Lower lobe of right lung (tissue), 2 donors: Measurements from ENCODE around the gene BMP2K. TPM values are rescaled to one million over a fixed set of nuclear protein-coding genes. Genes with fewer than 3 reads are reported as not detected.

Experiments used
- ATAC-seq, 2 donors: fragments of 200-7000 bp; cut with Tn5 transposase; one replicate each; pipeline ENCODE4 v1.9.1; 2020 to 2022; ENCODE audit warnings: mild to moderate bottlenecking in 2 of 2, moderate library complexity in 2 of 2
- DNase-seq: peaks from one replicate; pipeline ENCODE4 v3.0.0-alpha.2; 2020
- H3K27ac ChIP-seq: fragments of 200-600 bp; one replicate; pipeline ENCODE4 v1.8.0; 2022
- H3K27me3 ChIP-seq: fragments of 200-600 bp; one replicate; pipeline ENCODE4 v1.8.0; 2022; ENCODE audit warnings: low read depth
- H3K36me3 ChIP-seq: fragments of 200-600 bp; one replicate; pipeline ENCODE4 v1.8.0; 2022; ENCODE audit warnings: mild to moderate bottlenecking
- H3K4me1 ChIP-seq: fragments of 200-600 bp; one replicate; pipeline ENCODE4 v1.8.0; 2022
- H3K4me3 ChIP-seq: fragments of 200-600 bp; one replicate; pipeline ENCODE4 v1.8.0; 2022; ENCODE audit warnings: mild to moderate bottlenecking
- H3K9me3 ChIP-seq: fragments of 200-600 bp; one replicate; pipeline ENCODE4 v1.8.0; 2022
- intact Hi-C: fragments of 100-400 bp; cut with DNase I; formaldehyde crosslinking; loops from one replicate; pipeline ENCODE4 v1.11.0; 2022
- total RNA-seq: library from RNA; stranded (reverse); fragmentation: NEBNext Ultra II Directional; extraction: Animal tissue kit (Norgen Biotek cat#: 25700); gene quantifications from one replicate; pipeline ENCODE4 v1.2.1, GENCODE V29; 2021
- TF ChIP-seq, protein P1 (sequence below): fragments of 200-600 bp; IDR thresholded peaks from one replicate; pipeline ENCODE4 v1.8.0; 2022; ENCODE audit warnings: antibody characterized with exemption, mild to moderate bottlenecking
- donor health status: DM: no; HTN: yes; CAD: no; lungs with severe emphysema.

Gene BMP2K
- total RNA-seq, 1 donor from 2014 or later = 48.9 TPM

DNA sequence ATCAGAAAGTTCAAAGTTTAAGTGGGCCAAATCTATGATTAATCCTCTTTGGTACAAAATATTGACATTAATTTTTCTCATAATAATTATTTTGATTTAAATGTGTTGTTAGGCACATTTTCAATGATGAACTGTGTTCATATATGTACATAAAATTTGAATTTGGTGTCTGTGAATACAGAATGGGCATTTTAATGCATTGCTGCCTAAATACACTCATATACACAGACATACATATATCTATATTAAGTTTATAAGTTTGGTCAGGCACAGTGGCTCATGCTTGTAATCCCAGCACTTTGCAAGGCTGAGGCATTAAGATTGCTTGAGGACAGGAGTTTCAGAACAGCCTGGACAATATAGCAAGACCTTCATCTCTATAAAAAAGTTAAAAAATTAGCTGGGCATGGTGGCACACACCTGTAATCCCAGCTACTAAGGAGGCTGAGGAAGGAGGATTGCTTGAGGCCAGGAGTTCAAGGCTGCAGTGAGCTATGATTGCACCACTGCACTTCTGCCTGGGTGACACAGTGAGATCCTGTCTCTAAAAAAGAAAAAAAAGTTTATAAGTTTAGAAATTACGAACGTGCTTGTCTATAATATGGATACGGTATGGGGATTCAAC is 12.3 kb upstream of the BMP2K start:
- no peak for ATAC-seq
- intact Hi-C loops = no loop called here
- TF ChIP-seq, protein P1, sequence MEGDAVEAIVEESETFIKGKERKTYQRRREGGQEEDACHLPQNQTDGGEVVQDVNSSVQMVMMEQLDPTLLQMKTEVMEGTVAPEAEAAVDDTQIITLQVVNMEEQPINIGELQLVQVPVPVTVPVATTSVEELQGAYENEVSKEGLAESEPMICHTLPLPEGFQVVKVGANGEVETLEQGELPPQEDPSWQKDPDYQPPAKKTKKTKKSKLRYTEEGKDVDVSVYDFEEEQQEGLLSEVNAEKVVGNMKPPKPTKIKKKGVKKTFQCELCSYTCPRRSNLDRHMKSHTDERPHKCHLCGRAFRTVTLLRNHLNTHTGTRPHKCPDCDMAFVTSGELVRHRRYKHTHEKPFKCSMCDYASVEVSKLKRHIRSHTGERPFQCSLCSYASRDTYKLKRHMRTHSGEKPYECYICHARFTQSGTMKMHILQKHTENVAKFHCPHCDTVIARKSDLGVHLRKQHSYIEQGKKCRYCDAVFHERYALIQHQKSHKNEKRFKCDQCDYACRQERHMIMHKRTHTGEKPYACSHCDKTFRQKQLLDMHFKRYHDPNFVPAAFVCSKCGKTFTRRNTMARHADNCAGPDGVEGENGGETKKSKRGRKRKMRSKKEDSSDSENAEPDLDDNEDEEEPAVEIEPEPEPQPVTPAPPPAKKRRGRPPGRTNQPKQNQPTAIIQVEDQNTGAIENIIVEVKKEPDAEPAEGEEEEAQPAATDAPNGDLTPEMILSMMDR = no peak

DNA sequence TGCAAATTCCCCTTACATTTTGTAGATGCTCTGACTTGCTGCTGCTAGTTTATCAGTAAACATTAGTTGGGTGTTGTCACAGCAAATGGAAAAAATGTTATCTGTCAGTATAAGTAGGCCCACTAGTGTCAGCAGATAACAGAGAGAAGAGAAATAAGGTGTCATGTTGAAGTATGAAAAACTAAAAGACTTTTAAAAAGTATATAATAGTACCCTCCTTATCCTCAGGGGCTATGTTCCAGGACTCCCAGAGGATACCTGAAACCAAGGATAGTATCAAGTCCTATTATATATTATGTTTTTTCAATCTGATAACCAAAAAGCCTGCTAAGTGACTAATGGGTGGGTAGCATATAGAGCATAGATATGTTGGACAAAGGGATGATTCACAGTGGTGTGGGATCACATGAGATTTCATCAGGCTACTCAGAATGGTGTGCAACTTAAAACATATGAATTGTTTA is 11.6 kb upstream of the BMP2K start:
- ATAC-seq = no peak
- TF ChIP-seq, protein P1 = no peak
- intact Hi-C loops = no loop called here

More for the DNA sequence above, 12.3 kb upstream of the BMP2K start:
- no peak overlapping the region for H3K27ac ChIP-seq
- H3K27me3 ChIP-seq = no peaks in the 10 kb centered on the region
- DNase-seq = no peak
- no peaks in the 10 kb centered on the region for H3K9me3 ChIP-seq
- H3K4me3 ChIP-seq = no peak overlapping the region
- H3K36me3 ChIP-seq = no peaks in the 10 kb centered on the region
- H3K4me1 ChIP-seq = peaks cover 10% of the 10 kb centered on the region

DNA sequence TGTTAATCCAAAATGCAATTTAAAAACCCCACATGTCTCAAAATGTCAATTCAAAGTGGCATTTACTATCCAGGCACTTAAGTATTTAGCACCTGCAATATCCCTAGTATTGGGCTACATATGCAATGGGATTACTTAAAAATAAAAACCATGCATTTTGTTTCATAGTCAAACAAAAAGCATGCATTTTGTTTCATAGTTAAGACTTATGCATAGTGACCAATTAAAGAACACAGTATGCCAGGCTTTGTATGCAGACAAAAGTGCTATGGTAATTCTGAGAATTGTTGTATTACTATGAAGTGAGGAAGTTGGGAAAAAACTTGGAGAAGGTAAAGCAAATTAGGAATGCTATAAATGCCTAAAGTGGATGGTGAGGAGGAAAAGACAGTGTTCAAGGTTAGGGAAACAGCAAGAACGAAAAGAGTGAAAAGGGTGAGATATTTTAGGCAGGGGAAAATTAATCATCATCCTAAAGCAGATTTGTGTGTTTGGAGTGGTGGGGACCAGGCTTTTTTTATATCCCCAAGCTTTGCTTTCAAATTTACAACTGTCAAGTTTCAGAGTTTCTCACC is 10.6 kb upstream of the BMP2K start:
- Histone ChIP-seq H3K36me3 (no peaks in the 10 kb centered on the region), H3K27ac (no peak overlapping the region), H3K4me3 (no peak overlapping the region), H3K4me1 (peaks cover 10% of the 10 kb centered on the region), H3K9me3 (no peaks in the 10 kb centered on the region), H3K27me3 (no peaks in the 10 kb centered on the region)
- no peak for DNase-seq
- TF ChIP-seq, protein P1 = no peak
- intact Hi-C loops = no loop called here
- no peak for ATAC-seq

More for the DNA sequence above, 11.6 kb upstream of the BMP2K start:
- DNase-seq = no peak
- Histone ChIP-seq H3K36me3 (no peaks in the 10 kb centered on the region), H3K4me3 (no peak overlapping the region), H3K9me3 (no peaks in the 10 kb centered on the region), H3K27ac (no peak overlapping the region), H3K27me3 (no peaks in the 10 kb centered on the region), H3K4me1 (peaks cover 10% of the 10 kb centered on the region)

DNA sequence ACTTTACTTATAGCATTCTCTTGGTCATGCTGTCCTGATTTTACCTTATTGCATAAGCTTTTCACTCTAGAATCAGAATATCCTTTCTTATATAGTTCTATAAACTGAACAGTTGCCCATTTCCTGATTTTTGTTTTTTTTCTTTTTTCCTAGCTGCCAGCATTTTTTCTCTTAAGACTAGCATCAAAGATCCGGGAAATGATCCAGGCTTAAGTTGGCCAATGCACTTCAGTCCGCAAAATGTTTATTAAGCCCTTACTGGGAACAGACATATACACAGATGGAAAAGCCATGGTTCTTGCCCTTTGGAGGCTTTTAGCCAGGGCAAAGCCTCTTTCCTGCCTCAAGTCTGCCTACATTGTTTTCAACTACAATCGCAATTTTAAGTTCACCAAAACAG is 10.1 kb upstream of the BMP2K start:
- Histone ChIP-seq H3K4me1 (peaks cover 10% of the 10 kb centered on the region), H3K36me3 (no peaks in the 10 kb centered on the region), H3K27me3 (no peaks in the 10 kb centered on the region), H3K27ac (no peak overlapping the region), H3K4me3 (no peak overlapping the region), H3K9me3 (no peaks in the 10 kb centered on the region)
- TF ChIP-seq, protein P1 = no peak
- intact Hi-C loops = no loop called here
- DNase-seq (no peak), ATAC-seq (no peak)

DNA sequence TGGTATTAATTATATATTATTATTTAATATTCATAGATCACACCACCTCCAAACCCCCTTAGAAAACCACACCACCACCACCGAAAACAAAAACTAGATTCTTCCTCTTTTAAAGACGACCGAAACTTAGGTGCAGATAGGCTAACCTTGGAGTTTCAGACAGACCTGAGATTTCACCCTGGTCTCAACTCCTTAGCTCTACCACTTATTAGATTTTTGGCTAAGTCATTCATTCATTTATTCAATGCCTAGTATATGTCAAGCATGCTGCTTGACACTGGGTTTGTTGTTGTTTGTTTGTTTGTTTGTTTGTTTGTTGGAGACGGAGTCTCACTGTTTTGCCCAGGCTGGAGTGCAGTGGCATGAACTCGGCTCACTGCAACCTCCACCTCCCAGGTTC is 9.5 kb upstream of the BMP2K start:
- no peak for ATAC-seq

More for the DNA sequence above, 9.5 kb upstream of the BMP2K start:
- H3K27ac ChIP-seq = no peak overlapping the region
- H3K4me1 ChIP-seq = peaks cover 10% of the 10 kb centered on the region
- no peaks in the 10 kb centered on the region for H3K27me3 ChIP-seq
- TF ChIP-seq, protein P1 = no peak
- H3K9me3 ChIP-seq = no peaks in the 10 kb centered on the region
- no peaks in the 10 kb centered on the region for H3K36me3 ChIP-seq
- DNase-seq = no peak
- intact Hi-C loops = no loop called here
- H3K4me3 ChIP-seq = no peak overlapping the region
